CD4-positive, alpha-beta T cell treated with Interleukin-15 for 1 hour (primary cell): Measurements from ENCODE around the gene WDFY2.
A peak's percentile ranks its signal among the peaks of the same experiment; 100 is the strongest.
"Not testable (repeated sequence)": the region's sequence is repeated elsewhere in the genome, so short reads cannot be mapped to it uniquely, and the experiment has no call there.

Experiments
- DNase-seq: peaks from one replicate; pipeline ENCODE4 v3.0.0-alpha.2; 2020

The WDFY2 gene

GRCh38 chr13:51583875-51584730, at the start of gene WDFY2:
Gene WDFY2, plus strand, starts transcription at chr13:51584462. Its CDS starts 226 bp downstream, at chr13:51584688.
- DNase-seq = peak; percentile 100

- no peak for DNase-seq
Observed at GRCh38 chr13:51538591-51539179, 45.6 kb upstream of the WDFY2 start.

GRCh38 chr13:51539887-51540286, 44.4 kb upstream of the WDFY2 start:
- no peak for DNase-seq

- no peak for DNase-seq
Observed at GRCh38 chr13:51541037-51541436, 43.2 kb upstream of the WDFY2 start.

- no peak for DNase-seq
Observed at GRCh38 chr13:51541809-51542258, 42.4 kb upstream of the WDFY2 start.

- DNase-seq = no peak
Observed at GRCh38 chr13:51542346-51543242, 41.7 kb upstream of the WDFY2 start.

GRCh38 chr13:51545446-51545845, 38.8 kb upstream of the WDFY2 start:
- DNase-seq = not testable (repeated sequence)

GRCh38 chr13:51547425-51548176, 36.7 kb upstream of the WDFY2 start:
- DNase-seq = no peak

- peak; percentile 63 for DNase-seq
Observed at GRCh38 chr13:51549050-51549449, 35.2 kb upstream of the WDFY2 start.

GRCh38 chr13:51549593-51549992, 34.7 kb upstream of the WDFY2 start:
- DNase-seq = no peak

- no peak for DNase-seq
Observed at GRCh38 chr13:51550151-51550550, 34.1 kb upstream of the WDFY2 start.

GRCh38 chr13:51551416-51551815, 32.8 kb upstream of the WDFY2 start:
- DNase-seq = no peak

- DNase-seq = no peak
Observed at GRCh38 chr13:51552027-51552426, 32.2 kb upstream of the WDFY2 start.

- DNase-seq = no peak
Observed at GRCh38 chr13:51553531-51553930, 30.7 kb upstream of the WDFY2 start.

GRCh38 chr13:51556740-51557139, 27.5 kb upstream of the WDFY2 start:
- DNase-seq = no peak

- no peak for DNase-seq
Observed at GRCh38 chr13:51557438-51557837, 26.8 kb upstream of the WDFY2 start.

GRCh38 chr13:51557875-51558612, 26.2 kb upstream of the WDFY2 start:
- no peak for DNase-seq

- no peak for DNase-seq
Observed at GRCh38 chr13:51559946-51560735, 24.1 kb upstream of the WDFY2 start.

GRCh38 chr13:51562011-51562671, 22.1 kb upstream of the WDFY2 start:
- DNase-seq = no peak

GRCh38 chr13:51564252-51564651, 20.0 kb upstream of the WDFY2 start:
- no peak for DNase-seq
